Stimulated activated CD8-positive, alpha-beta memory T cell treated with anti-CD3 and anti-CD28 coated beads, Interleukin-7, amount 100 ng/mL, for 24 hours (primary cell): Measurements from ENCODE around the gene PHKA2.
"Not testable (repeated sequence)": the region's sequence is repeated elsewhere in the genome, so short reads cannot be mapped to it uniquely, and the experiment has no call there.

Experiments
- DNase-seq: peaks from one replicate; pipeline ENCODE4 v3.0.0-alpha.2; 2020; ENCODE audit warnings: low read depth

The PHKA2 gene

GRCh38 chrX:18864390-18864920 lies 119.5 kb downstream of the PHKA2 start:
- DNase-seq = no peak

DNA sequence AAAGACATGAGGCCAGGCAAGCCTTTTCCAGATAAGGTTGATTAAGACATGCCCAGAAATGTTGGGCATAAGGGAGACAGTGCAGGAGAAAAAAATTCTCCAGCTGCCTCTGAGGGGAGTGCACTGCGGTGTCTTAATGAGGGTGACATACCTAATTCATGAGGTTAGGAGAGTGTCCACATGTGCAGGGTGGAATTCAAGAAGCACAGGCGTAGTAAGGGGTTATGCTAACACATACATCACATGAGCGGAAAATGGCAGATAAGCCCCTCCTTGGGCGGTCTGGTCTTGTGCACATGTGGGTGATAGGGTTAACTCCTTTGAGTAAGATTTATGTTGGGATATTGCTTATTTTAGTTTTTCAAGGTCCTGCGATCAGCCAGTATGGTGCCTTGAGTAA lies 122.4 kb downstream of the PHKA2 start:
- no peak for DNase-seq

DNA sequence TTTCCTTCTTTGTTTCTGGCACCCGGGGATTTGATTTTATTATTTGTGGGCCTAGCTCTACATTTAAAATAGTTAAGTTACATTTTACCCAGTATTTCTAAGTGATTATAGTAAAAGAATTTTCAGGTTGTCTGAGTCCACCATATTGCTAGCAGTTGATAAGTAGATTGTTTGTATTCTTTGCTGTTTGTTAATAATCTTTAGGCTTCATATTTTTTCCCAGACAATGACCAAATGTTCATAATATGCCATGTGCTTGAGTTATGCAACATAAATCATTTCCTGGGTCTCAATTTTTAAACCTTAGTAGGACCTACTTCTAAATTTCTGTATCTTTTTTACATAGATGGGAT lies 127.3 kb downstream of the PHKA2 start:
- no peak for DNase-seq

GRCh38 chrX:18855919-18856644 lies 127.8 kb downstream of the PHKA2 start:
- DNase-seq = no peak

DNA sequence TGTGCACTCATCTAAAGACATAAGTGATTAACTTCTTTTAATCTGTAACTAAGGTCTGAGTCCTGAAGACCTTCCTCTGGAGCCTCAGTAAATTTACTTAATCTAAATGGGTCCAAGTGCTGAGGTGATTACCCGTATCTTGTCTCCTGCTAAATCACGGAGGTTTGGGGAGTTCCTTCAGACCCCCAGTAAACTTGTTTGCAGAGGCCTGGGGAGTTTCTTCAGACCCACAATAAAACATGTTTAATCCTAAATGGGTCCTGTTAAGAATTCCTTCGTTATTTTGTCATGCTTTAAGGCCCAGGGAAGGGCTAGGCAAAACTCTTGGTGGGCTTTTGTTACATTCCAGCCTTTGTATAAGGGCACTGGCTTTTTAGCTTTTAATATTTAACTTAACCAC lies 136.0 kb downstream of the PHKA2 start:
- DNase-seq = not testable (repeated sequence)
